Measurements from ENCODE around the gene HERC5.

- TF ChIP-seq POLR2A (IDR thresholded peaks at IDR 0.05) (no peak), CTCF (IDR thresholded peaks at IDR 0.05) (no peak)
Measured at GRCh38 chr4:88413801-88414200, 43.1 kb upstream of the HERC5 start.
